ENCODE measurements around the gene IFNE. TPM values are rescaled to one million over a fixed set of nuclear protein-coding genes. Genes with fewer than 3 reads are reported as not detected.

IFNE gene
- total RNA-seq, 1 donor, result 18.3 TPM

Small RNA genes within 50 kb of the gene (small RNA-seq; reads per million reads assigned to genes)
- gene MIR31 (9,392 reads per million, percentile 100 among the genes with 10 or more reads in this experiment), gene RF00157 (not detected)

Other genes with a start within 250 kb of the IFNE start
- not detected in 2 replicates for gene IFNA14, start 242.3 kb downstream of the IFNE start, total RNA-seq (ENCODE audit: low replicate concordance)
- gene IFNA5, start 177.0 kb downstream of the IFNE start, total RNA-seq (ENCODE audit: low replicate concordance), result 0.09 TPM in 1 of 2 replicates, not detected in the other
- gene KLHL9, start 146.9 kb downstream of the IFNE start, total RNA-seq (ENCODE audit: low replicate concordance), result 39.0 and 48.4 TPM in 2 replicates
- gene IFNA6, start 131.4 kb downstream of the IFNE start, total RNA-seq (ENCODE audit: low replicate concordance), result not detected in 2 replicates
- not detected in 2 replicates for gene IFNA13, start 114.3 kb downstream of the IFNE start, total RNA-seq (ENCODE audit: low replicate concordance)
- not detected in 2 replicates for gene IFNA2, start 96.9 kb downstream of the IFNE start, total RNA-seq (ENCODE audit: low replicate concordance)
- gene IFNA8, start 73.2 kb downstream of the IFNE start, total RNA-seq (ENCODE audit: low replicate concordance), result not detected in 2 replicates
- not detected in 2 replicates for gene IFNA1, start 41.9 kb downstream of the IFNE start, total RNA-seq (ENCODE audit: low replicate concordance)